Measurements from ENCODE around the gene KLHL3.

DNA sequence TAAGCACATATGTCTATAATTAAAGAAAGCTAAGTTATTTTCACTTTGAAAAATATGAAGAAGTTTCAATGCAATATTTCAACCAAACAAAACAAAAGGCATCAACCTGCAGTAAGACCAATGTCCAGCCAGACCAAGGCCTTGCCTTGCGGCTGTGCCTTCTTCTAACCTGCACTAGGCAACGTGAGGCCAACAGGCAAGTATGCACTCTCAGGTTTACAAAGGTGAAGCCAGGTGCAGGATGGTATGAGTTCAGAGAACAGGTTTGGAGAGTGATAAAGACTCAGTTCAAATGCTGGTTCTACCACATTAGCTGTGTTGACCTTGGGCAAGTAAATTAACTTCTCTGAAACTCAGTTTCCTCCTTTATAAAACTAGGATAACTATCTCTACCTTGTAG, 79.3 kb downstream of the KLHL3 start:
- TF ChIP-seq, protein P1, sequence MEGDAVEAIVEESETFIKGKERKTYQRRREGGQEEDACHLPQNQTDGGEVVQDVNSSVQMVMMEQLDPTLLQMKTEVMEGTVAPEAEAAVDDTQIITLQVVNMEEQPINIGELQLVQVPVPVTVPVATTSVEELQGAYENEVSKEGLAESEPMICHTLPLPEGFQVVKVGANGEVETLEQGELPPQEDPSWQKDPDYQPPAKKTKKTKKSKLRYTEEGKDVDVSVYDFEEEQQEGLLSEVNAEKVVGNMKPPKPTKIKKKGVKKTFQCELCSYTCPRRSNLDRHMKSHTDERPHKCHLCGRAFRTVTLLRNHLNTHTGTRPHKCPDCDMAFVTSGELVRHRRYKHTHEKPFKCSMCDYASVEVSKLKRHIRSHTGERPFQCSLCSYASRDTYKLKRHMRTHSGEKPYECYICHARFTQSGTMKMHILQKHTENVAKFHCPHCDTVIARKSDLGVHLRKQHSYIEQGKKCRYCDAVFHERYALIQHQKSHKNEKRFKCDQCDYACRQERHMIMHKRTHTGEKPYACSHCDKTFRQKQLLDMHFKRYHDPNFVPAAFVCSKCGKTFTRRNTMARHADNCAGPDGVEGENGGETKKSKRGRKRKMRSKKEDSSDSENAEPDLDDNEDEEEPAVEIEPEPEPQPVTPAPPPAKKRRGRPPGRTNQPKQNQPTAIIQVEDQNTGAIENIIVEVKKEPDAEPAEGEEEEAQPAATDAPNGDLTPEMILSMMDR (conservative IDR thresholded peaks at IDR 0.05): no peak
- no peak for TF ChIP-seq EZH2 (IDR thresholded peaks at IDR 0.05; ENCODE audit: low read depth)

All from PC-9 (cell line).